Astrocyte of the cerebellum (primary cell): Measurements from ENCODE around the gene MACO1.

Experiments
- DNase-seq: peaks from one replicate; pipeline ENCODE4 v3.0.0-alpha.2; 2011; ENCODE audit warnings: low read depth
- H3K4me3 ChIP-seq: 2 replicates; pipeline ENCODE4 v1.5.1; 2011; ENCODE audit warnings: mild to moderate bottlenecking, low read depth, low read length, moderate library complexity
- in situ Hi-C: cut with HindIII; loops from 2 replicates; pipeline ENCODE4 v1.10.0; 2017; ENCODE audit warnings: low sequenced_read_pairs
- TF ChIP-seq, protein P1 (sequence below): IDR thresholded peaks from 2 replicates; pipeline ENCODE4 v1.5.1; 2012; ENCODE audit warnings: low read length, low read depth, moderate library complexity, mild to moderate bottlenecking; ENCODE audit errors: missing control alignments

MACO1 gene

DNA sequence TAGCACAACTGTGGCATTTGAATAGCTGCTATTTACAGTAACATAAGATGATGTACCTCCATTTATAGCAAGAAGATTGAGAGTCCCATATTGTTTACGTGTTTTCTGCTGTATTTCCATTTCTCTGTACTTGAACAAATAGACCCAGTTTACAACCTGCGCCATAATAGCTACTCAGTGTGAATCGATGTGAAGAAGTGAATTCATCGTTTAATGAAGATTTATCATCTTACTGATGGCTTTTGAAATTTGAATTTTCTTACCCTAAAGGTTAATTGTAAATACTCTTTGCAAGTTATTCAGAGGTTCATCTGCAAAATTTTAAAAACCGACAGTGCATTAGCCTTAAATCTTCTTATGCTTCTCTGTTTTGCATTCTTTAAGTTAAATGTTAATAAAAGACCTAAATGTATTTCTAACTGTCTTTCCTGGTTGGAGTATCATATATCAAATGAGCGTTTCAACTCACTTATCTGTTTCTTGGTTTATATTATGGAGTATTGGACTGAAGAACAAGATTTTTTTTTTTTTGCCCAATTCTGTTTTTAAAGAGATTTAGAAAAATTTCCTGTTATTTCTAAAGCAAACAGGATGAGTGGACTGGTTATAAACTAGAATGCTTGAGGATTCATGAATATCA lies 2.2 kb downstream of the MACO1 start:
- in situ Hi-C loops = no loop called here
- TF ChIP-seq, protein P1, sequence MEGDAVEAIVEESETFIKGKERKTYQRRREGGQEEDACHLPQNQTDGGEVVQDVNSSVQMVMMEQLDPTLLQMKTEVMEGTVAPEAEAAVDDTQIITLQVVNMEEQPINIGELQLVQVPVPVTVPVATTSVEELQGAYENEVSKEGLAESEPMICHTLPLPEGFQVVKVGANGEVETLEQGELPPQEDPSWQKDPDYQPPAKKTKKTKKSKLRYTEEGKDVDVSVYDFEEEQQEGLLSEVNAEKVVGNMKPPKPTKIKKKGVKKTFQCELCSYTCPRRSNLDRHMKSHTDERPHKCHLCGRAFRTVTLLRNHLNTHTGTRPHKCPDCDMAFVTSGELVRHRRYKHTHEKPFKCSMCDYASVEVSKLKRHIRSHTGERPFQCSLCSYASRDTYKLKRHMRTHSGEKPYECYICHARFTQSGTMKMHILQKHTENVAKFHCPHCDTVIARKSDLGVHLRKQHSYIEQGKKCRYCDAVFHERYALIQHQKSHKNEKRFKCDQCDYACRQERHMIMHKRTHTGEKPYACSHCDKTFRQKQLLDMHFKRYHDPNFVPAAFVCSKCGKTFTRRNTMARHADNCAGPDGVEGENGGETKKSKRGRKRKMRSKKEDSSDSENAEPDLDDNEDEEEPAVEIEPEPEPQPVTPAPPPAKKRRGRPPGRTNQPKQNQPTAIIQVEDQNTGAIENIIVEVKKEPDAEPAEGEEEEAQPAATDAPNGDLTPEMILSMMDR = no peak
- no peak for DNase-seq
- H3K4me3 ChIP-seq = no peak overlapping the region

GRCh38 chr1:25433389-25434186 lies 2.9 kb downstream of the MACO1 start:
- TF ChIP-seq, protein P1 = no peak
- no peak overlapping the region for H3K4me3 ChIP-seq
- DNase-seq = no peak
- in situ Hi-C loops = no loop called here

GRCh38 chr1:25435397-25436108 lies 4.9 kb downstream of the MACO1 start:
- in situ Hi-C loops = loop anchor here (5.0 kb wide), 1 partner anchor 62 kb away; no protein-coding TSS in a partner anchor
- no peak for DNase-seq
- no peak overlapping the region for H3K4me3 ChIP-seq
- TF ChIP-seq, protein P1 = no peak

- TF ChIP-seq, protein P1 = no peak
- in situ Hi-C loops = loop anchor here (5.0 kb wide), 1 partner anchor 60 kb away; no protein-coding TSS in a partner anchor
- no peak overlapping the region for H3K4me3 ChIP-seq
- no peak for DNase-seq
These were observed 7.0 kb downstream of the MACO1 start for GRCh38 chr1:25437672-25438071.

DNA sequence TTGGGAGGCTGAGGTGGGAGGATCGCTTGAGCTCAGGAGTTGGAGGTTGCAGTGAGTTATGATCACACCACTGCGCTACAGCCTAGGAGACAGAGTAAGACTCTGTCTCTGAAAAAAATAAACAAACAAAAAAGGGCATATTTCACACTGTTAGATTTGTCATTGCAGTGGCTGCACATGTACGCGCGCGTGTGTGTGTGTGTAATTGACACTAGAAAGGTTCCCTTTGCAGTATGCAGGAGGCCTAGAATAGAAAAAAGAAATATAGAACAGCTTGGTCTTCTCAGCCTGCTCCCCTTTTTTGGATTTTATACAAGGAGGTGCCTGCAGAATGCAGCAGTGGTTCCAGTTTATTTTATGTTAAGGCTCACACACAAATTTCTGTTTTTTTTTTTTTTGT lies 8.6 kb downstream of the MACO1 start:
- in situ Hi-C loops = loop anchor here (5.0 kb wide), 1 partner anchor 58 kb away; no protein-coding TSS in a partner anchor
- H3K4me3 ChIP-seq = no peak overlapping the region
- no peak for DNase-seq
- TF ChIP-seq, protein P1 = no peak

DNA sequence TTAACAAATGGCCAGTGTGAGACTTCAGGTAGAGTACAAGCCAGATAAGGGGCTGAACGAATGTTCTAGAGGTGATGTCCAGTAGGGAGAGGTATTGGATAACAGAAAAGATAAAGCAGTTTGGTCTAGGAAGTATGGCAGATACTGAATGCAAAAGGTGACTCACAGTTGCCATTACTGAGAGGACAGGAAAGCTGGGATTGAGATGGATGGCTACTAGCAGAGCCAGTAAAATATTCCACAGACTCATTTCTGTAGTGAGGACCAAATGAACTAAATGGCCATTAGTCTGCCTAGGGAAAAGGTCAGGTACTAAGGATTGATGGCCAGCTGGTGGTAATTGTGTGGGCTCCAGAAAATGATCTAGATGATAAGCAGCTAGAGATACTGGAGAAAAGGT lies 11.5 kb downstream of the MACO1 start:
- no peak for DNase-seq
- in situ Hi-C loops = no loop called here
- no peak overlapping the region for H3K4me3 ChIP-seq
- TF ChIP-seq, protein P1 = no peak
